ENCODE data around the gene SLC22A23.

SLC22A23 gene

GRCh38 chr6:3456898-3457709 lies at the start of gene SLC22A23:
TSS of gene SLC22A23 (minus strand) at chr6:3457050. CDS start at chr6:3456559, 491 bp downstream.
- H3K27ac ChIP-seq = peak within 1 kb of the TSS; percentile 89
- TF ChIP-seq CTCF (conservative IDR thresholded peaks at IDR 0.05) = peak; percentile 79

- no peak for TF ChIP-seq CTCF (conservative IDR thresholded peaks at IDR 0.05)
- H3K27ac ChIP-seq = peak overlapping the region; percentile 38
These were observed 49.4 kb upstream of the SLC22A23 start for GRCh38 chr6:3506200-3506599.

GRCh38 chr6:3504938-3505805 lies 48.3 kb upstream of the SLC22A23 start:
- no peak for TF ChIP-seq CTCF (conservative IDR thresholded peaks at IDR 0.05)
- no peak overlapping the region for H3K27ac ChIP-seq

- H3K27ac ChIP-seq = no peak overlapping the region
- no peak for TF ChIP-seq CTCF (conservative IDR thresholded peaks at IDR 0.05)
These were observed 47.5 kb upstream of the SLC22A23 start for GRCh38 chr6:3504354-3504753.

GRCh38 chr6:3501826-3502500 lies 45.1 kb upstream of the SLC22A23 start:
- peak overlapping the region; percentile 76 for H3K27ac ChIP-seq
- TF ChIP-seq CTCF (conservative IDR thresholded peaks at IDR 0.05) = no peak

- TF ChIP-seq CTCF (conservative IDR thresholded peaks at IDR 0.05) = no peak
- H3K27ac ChIP-seq = peak overlapping the region; percentile 76
These were observed 43.6 kb upstream of the SLC22A23 start for GRCh38 chr6:3500262-3501014.
